Measurements from ENCODE around the gene LASP1NB.
"Not testable (repeated sequence)": the region's sequence is repeated elsewhere in the genome, so short reads cannot be mapped to it uniquely, and the experiment has no call there.

LASP1NB gene

GRCh38 chr17:38967290-38967738 is 41.9 kb downstream of the LASP1NB start, which contains the start of gene FBXO47:
TSS of gene FBXO47 (minus strand) at chr17:38967403. CDS start at chr17:38963025, 4,378 bp downstream.
- DNase-seq (ENCODE audit: low spot score): peak; percentile 85

DNA sequence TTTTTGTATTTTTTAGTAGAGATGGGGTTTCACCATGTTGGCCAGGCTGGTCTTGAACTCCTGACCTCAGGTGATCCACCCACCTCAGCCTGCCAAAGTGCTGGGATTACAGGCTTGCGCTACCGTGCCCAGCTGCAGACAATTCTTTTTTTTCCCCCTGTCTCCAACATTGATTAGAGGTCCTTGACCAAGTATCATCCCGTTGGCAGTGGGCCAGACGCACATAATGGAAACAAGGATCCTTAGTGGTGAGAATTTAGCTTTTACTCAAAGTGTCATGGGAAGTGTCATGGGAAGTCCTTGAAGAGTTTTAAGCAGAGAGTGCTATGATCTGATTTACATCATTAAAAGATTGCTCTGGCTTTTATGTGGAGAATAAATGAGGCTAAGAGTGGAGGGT is 43.9 kb downstream of the LASP1NB start:
- DNase-seq (ENCODE audit: low spot score): no peak

DNA sequence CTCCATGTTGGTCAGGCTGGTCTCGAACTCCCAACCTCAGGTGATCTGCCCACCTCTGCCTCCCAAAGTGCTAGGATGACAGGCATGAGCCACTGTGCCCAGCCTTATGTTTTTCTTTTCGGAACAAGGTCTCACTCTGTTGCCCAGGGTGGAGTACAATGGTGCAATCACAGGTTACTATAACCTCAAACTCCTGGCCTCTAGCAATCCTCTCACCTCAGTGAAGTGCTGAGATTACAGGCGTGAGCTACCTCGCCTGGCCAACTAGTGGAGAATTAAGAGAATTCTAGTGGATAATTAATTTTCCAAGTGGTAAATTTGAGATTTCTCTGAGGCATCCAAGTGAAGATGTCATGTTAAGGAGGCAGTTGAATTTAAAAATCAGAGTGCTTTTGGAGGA is 44.7 kb downstream of the LASP1NB start:
- DNase-seq (ENCODE audit: low spot score): no peak

DNA sequence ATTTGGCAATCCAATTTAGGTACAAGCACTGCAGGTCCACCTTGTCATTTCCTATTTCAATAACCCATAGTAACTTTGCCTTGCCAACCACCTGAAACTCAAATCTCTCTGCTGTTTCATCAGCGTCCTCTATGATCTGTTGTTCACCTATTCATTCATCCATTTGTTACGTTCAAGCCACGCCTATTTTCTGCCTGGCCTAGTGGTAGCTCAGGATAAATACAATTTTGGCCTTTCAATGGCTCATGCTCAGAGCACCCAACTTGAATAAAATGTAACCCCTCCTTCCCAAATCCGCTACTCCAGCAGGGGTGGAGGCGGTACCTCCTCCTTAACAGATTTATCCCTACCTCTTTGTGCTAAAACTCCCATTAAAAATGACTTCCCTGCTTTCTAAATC is 45.4 kb downstream of the LASP1NB start:
- no peak for DNase-seq (ENCODE audit: low spot score)

- not testable (repeated sequence) for DNase-seq (ENCODE audit: low spot score)
Observed at GRCh38 chr17:38976187-38976551, 50.8 kb downstream of the LASP1NB start.

GRCh38 chr17:38978180-38978579 is 52.8 kb downstream of the LASP1NB start:
- DNase-seq (ENCODE audit: low spot score): no peak

All from AG08395 (cell line).